Measurements from ENCODE around the gene RNF213. TPM values are rescaled to one million over a fixed set of nuclear protein-coding genes. Genes with fewer than 3 reads are reported as not detected.
"Not testable (repeated sequence)": the region's sequence is repeated elsewhere in the genome, so short reads cannot be mapped to it uniquely, and the experiment has no call there.

RNF213 gene
- total RNA-seq, 1 donor from 2014 or later = 120 TPM

- not testable (repeated sequence) for DNase-seq (ENCODE audit: low read depth); H3K9me3 Mint-ChIP-seq (ENCODE audit: unreplicated experiment); H3K27ac Mint-ChIP-seq (ENCODE audit: unreplicated experiment); H3K4me1 ChIP-seq (ENCODE audit: insufficient read depth, low read length); FAIRE-seq; H2AFZ ChIP-seq (ENCODE audit: low read depth, low read length); H3K4me1 Mint-ChIP-seq (ENCODE audit: low read depth, unreplicated experiment); H3K9ac ChIP-seq (ENCODE audit: low read length); H3K36me3 ChIP-seq (ENCODE audit: insufficient read depth, low read length); H3K27me3 Mint-ChIP-seq (ENCODE audit: low read depth, unreplicated experiment); H3K27ac ChIP-seq (ENCODE audit: low read depth, low read length); H3K4me2 ChIP-seq (ENCODE audit: low read length); H3K27me3 ChIP-seq (ENCODE audit: insufficient read depth, low read length); H3K79me2 ChIP-seq (ENCODE audit: insufficient read depth, low read length); H3K4me3 ChIP-seq (ENCODE audit: insufficient read depth, low read depth, low read length); H3K4me3 Mint-ChIP-seq (ENCODE audit: unreplicated experiment); H3K9me3 ChIP-seq (ENCODE audit: insufficient read depth, low read depth, low read length); H3K36me3 Mint-ChIP-seq (ENCODE audit: low read depth, unreplicated experiment); H4K20me1 ChIP-seq (ENCODE audit: insufficient read depth, low read length)
Measured at GRCh38 chr17:80402102-80402501, 141.4 kb downstream of the RNF213 start.

GRCh38 chr17:80402959-80403358 is 142.3 kb downstream of the RNF213 start:
- H3K36me3 ChIP-seq (ENCODE audit: insufficient read depth, low read length) = no peaks in the 10 kb centered on the region
- H3K27ac ChIP-seq (ENCODE audit: low read depth, low read length) = no peak overlapping the region
- no peaks in the 10 kb centered on the region for H3K4me1 ChIP-seq (ENCODE audit: insufficient read depth, low read length)
- no peak overlapping the region for H3K9ac ChIP-seq (ENCODE audit: low read length)
- H3K36me3 Mint-ChIP-seq (ENCODE audit: low read depth, unreplicated experiment) = peaks cover 8% of the 10 kb centered on the region
- peaks cover 5% of the 10 kb centered on the region for H3K4me1 Mint-ChIP-seq (ENCODE audit: low read depth, unreplicated experiment)
- H3K27me3 Mint-ChIP-seq (ENCODE audit: low read depth, unreplicated experiment) = no peaks in the 10 kb centered on the region
- DNase-seq (ENCODE audit: low read depth) (no peak), FAIRE-seq (no peak)
- H3K27me3 ChIP-seq (ENCODE audit: insufficient read depth, low read length) = no peaks in the 10 kb centered on the region
- H3K9me3 ChIP-seq (ENCODE audit: insufficient read depth, low read depth, low read length) = no peaks in the 10 kb centered on the region
- peaks cover 2% of the 10 kb centered on the region for H3K9me3 Mint-ChIP-seq (ENCODE audit: unreplicated experiment)
- no peak overlapping the region for H3K4me3 Mint-ChIP-seq (ENCODE audit: unreplicated experiment)
- no peak overlapping the region for H3K27ac Mint-ChIP-seq (ENCODE audit: unreplicated experiment)
- no peak overlapping the region for H3K4me3 ChIP-seq (ENCODE audit: insufficient read depth, low read depth, low read length)
- no peak overlapping the region for H2AFZ ChIP-seq (ENCODE audit: low read depth, low read length)
- no peak overlapping the region for H3K4me2 ChIP-seq (ENCODE audit: low read length)
- TF ChIP-seq EZH2 (IDR thresholded peaks at IDR 0.05; ENCODE audit: insufficient read depth, low read length) (no peak), CTCF (IDR thresholded peaks at IDR 0.05; ENCODE audit: insufficient read depth, low read depth, low read length) (no peak)
- peaks cover 6% of the 10 kb centered on the region for H4K20me1 ChIP-seq (ENCODE audit: insufficient read depth, low read length)
- H3K79me2 ChIP-seq (ENCODE audit: insufficient read depth, low read length) = no peaks in the 10 kb centered on the region

- H3K9ac ChIP-seq (ENCODE audit: low read length) = no peak overlapping the region
- Mint-ChIP-seq H3K4me3 (ENCODE audit: unreplicated experiment) (no peak overlapping the region), H3K9me3 (ENCODE audit: unreplicated experiment) (peaks cover 2% of the 10 kb centered on the region), H3K27me3 (ENCODE audit: low read depth, unreplicated experiment) (no peaks in the 10 kb centered on the region), H3K36me3 (ENCODE audit: low read depth, unreplicated experiment) (peaks cover 2% of the 10 kb centered on the region), H3K4me1 (ENCODE audit: low read depth, unreplicated experiment) (no peaks in the 10 kb centered on the region), H3K27ac (ENCODE audit: unreplicated experiment) (no peak overlapping the region)
- no peaks in the 10 kb centered on the region for H3K4me1 ChIP-seq (ENCODE audit: insufficient read depth, low read length)
- H2AFZ ChIP-seq (ENCODE audit: low read depth, low read length) = no peak overlapping the region
- peaks cover 6% of the 10 kb centered on the region for H4K20me1 ChIP-seq (ENCODE audit: insufficient read depth, low read length)
- H3K36me3 ChIP-seq (ENCODE audit: insufficient read depth, low read length) = no peaks in the 10 kb centered on the region
- no peak for FAIRE-seq
- no peaks in the 10 kb centered on the region for H3K27me3 ChIP-seq (ENCODE audit: insufficient read depth, low read length)
- no peaks in the 10 kb centered on the region for H3K9me3 ChIP-seq (ENCODE audit: insufficient read depth, low read depth, low read length)
- no peak overlapping the region for H3K4me3 ChIP-seq (ENCODE audit: insufficient read depth, low read depth, low read length)
- no peak for DNase-seq (ENCODE audit: low read depth)
- TF ChIP-seq EZH2 (IDR thresholded peaks at IDR 0.05; ENCODE audit: insufficient read depth, low read length) (no peak), CTCF (IDR thresholded peaks at IDR 0.05; ENCODE audit: insufficient read depth, low read depth, low read length) (no peak)
- no peak overlapping the region for H3K4me2 ChIP-seq (ENCODE audit: low read length)
- H3K27ac ChIP-seq (ENCODE audit: low read depth, low read length) = no peak overlapping the region
- no peaks in the 10 kb centered on the region for H3K79me2 ChIP-seq (ENCODE audit: insufficient read depth, low read length)
Measured at GRCh38 chr17:80406146-80406545, 145.5 kb downstream of the RNF213 start.

- not testable (repeated sequence) for H3K4me1 Mint-ChIP-seq (ENCODE audit: low read depth, unreplicated experiment); H3K27ac ChIP-seq (ENCODE audit: low read depth, low read length); H2AFZ ChIP-seq (ENCODE audit: low read depth, low read length); H3K27me3 Mint-ChIP-seq (ENCODE audit: low read depth, unreplicated experiment); H3K79me2 ChIP-seq (ENCODE audit: insufficient read depth, low read length); H3K36me3 ChIP-seq (ENCODE audit: insufficient read depth, low read length); H3K9me3 Mint-ChIP-seq (ENCODE audit: unreplicated experiment); H3K9ac ChIP-seq (ENCODE audit: low read length); FAIRE-seq; H3K27ac Mint-ChIP-seq (ENCODE audit: unreplicated experiment); H3K9me3 ChIP-seq (ENCODE audit: insufficient read depth, low read depth, low read length); H4K20me1 ChIP-seq (ENCODE audit: insufficient read depth, low read length); DNase-seq (ENCODE audit: low read depth); H3K4me3 Mint-ChIP-seq (ENCODE audit: unreplicated experiment); H3K4me1 ChIP-seq (ENCODE audit: insufficient read depth, low read length); H3K27me3 ChIP-seq (ENCODE audit: insufficient read depth, low read length); H3K4me3 ChIP-seq (ENCODE audit: insufficient read depth, low read depth, low read length); H3K36me3 Mint-ChIP-seq (ENCODE audit: low read depth, unreplicated experiment); H3K4me2 ChIP-seq (ENCODE audit: low read length)
Measured at GRCh38 chr17:80407917-80408316, 147.3 kb downstream of the RNF213 start.
